Trophoblast cell (in vitro differentiated cells and primary cell): ENCODE data around the gene HMGCLL1.

ENCODE experiments used
- DNase-seq, 2 donors: peaks; one replicate each; pipeline ENCODE4 v3.0.0-alpha.2; 2016
- H2AFZ ChIP-seq: 2 replicates; pipeline ENCODE4 v1.6.1; 2013; ENCODE audit warnings: low read length, moderate library complexity, mild to moderate bottlenecking; ENCODE audit not compliant: insufficient read depth, poor library complexity
- H2AK5ac ChIP-seq: 2 replicates; pipeline ENCODE4 v1.6.1; 2013; ENCODE audit warnings: mild to moderate bottlenecking, low read length
- H2BK120ac ChIP-seq: 2 replicates; pipeline ENCODE4 v1.6.1; 2013; ENCODE audit warnings: low read length, mild to moderate bottlenecking, moderate library complexity; ENCODE audit not compliant: insufficient read depth, poor library complexity
- H2BK12ac ChIP-seq: 2 replicates; pipeline ENCODE4 v1.6.1; 2013; ENCODE audit warnings: mild to moderate bottlenecking, low read length, moderate library complexity
- H2BK5ac ChIP-seq: 2 replicates; pipeline ENCODE4 v1.6.1; 2013; ENCODE audit warnings: low read length, low read depth, moderate library complexity, mild to moderate bottlenecking; ENCODE audit not compliant: poor library complexity
- H3K14ac ChIP-seq: 2 replicates; pipeline ENCODE4 v1.6.1; 2013; ENCODE audit warnings: mild to moderate bottlenecking, low read length
- H3K18ac ChIP-seq: 2 replicates; pipeline ENCODE4 v1.6.1; 2013; ENCODE audit warnings: mild to moderate bottlenecking, low read length
- H3K23ac ChIP-seq: 2 replicates; pipeline ENCODE4 v1.6.1; 2013; ENCODE audit warnings: low read length
- H3K27ac ChIP-seq: 2 replicates; pipeline ENCODE4 v1.5.1; 2013; ENCODE audit warnings: low read depth, mild to moderate bottlenecking, inconsistent platforms, low read length, moderate library complexity
- H3K27me3 ChIP-seq: 2 replicates; pipeline ENCODE4 v1.6.1; 2013; ENCODE audit warnings: inconsistent platforms, mild to moderate bottlenecking, low read length, moderate library complexity; ENCODE audit not compliant: insufficient read depth
- H3K36me3 ChIP-seq, 2 experiments: 1 replicate in 1 of 2; 2 replicates in 1 of 2; pipeline ENCODE4 v1.6.1; 2013; ENCODE audit warnings: low read length in 2 of 2, mild to moderate bottlenecking in 2 of 2, moderate library complexity in 1 of 2; ENCODE audit not compliant: insufficient read depth in 2 of 2, control insufficient read depth in 1 of 2
- H3K4ac ChIP-seq: 2 replicates; pipeline ENCODE4 v1.6.1; 2013; ENCODE audit warnings: low read depth, mild to moderate bottlenecking, low read length, moderate library complexity
- H3K4me1 ChIP-seq, 2 experiments: 1 replicate in 1 of 2; 2 replicates in 1 of 2; pipeline ENCODE4 v1.6.1; 2013; ENCODE audit warnings: low read length in 2 of 2, mild to moderate bottlenecking in 2 of 2, moderate library complexity in 1 of 2; ENCODE audit not compliant: insufficient read depth in 2 of 2, control insufficient read depth in 1 of 2
- H3K4me2 ChIP-seq: 2 replicates; pipeline ENCODE4 v1.6.1; 2013; ENCODE audit warnings: inconsistent platforms, mild to moderate bottlenecking, low read length, moderate library complexity
- H3K4me3 ChIP-seq: 2 replicates; pipeline ENCODE4 v1.5.1; 2013; ENCODE audit warnings: mild to moderate bottlenecking, low read depth, low read length, inconsistent platforms
- H3K79me1 ChIP-seq: one replicate; pipeline ENCODE4 v1.6.1; 2013; ENCODE audit warnings: low read length
- H3K79me2 ChIP-seq: 2 replicates; pipeline ENCODE4 v1.6.1; 2013; ENCODE audit warnings: low read length, mild to moderate bottlenecking; ENCODE audit not compliant: control insufficient read depth, insufficient read depth, poor library complexity
- H3K9ac ChIP-seq: 2 replicates; pipeline ENCODE4 v1.6.1; 2013; ENCODE audit warnings: mild to moderate bottlenecking, low read length
- H3K9me3 ChIP-seq: 2 replicates; pipeline ENCODE4 v1.6.1; 2013; ENCODE audit warnings: low read depth, mild to moderate bottlenecking, control low read depth, inconsistent platforms, low read length; ENCODE audit not compliant: insufficient read depth
- H4K12ac ChIP-seq: 2 replicates; pipeline ENCODE4 v1.6.1; 2013; ENCODE audit warnings: low read depth, mild to moderate bottlenecking, low read length, moderate library complexity
- H4K8ac ChIP-seq: 2 replicates; pipeline ENCODE4 v1.6.1; 2013; ENCODE audit warnings: low read depth, mild to moderate bottlenecking, low read length, moderate library complexity
- H4K91ac ChIP-seq: one replicate; pipeline ENCODE4 v1.6.1; 2013; ENCODE audit warnings: low read depth, mild to moderate bottlenecking, low read length, moderate library complexity
- WGBS: extraction: QIAGEN DNeasy Blood & Tissue Kit; methylation state at CpG from one replicate; pipeline ENCODE4 v1.1.7; 2013; ENCODE audit warnings: missing lambda C conversion rate; ENCODE audit not compliant: insufficient read length, insufficient coverage; ENCODE audit errors: extremely low coverage; 5-methylcytosine and 5-hydroxymethylcytosine counted together

HMGCLL1 gene

DNA sequence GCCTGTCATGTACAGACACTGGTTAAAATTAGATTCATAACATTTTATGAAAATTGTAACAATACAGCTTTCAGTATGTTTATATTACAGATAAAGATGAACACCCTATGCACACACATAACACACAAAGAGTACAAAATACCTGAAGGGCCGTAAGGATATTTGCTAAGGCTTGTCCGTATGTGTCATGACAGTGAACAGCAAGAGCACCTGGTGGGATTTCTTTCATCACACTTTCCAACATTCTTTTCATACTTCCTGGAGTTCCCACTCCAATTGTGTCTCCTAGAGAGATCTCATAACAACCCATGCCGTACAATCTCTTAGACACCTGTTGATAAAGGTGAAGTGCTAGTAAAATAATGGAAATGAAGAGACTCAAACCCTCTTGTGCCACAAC is 83.7 kb downstream of the HMGCLL1 start:
- H4K8ac ChIP-seq, result no peak overlapping the region

DNA sequence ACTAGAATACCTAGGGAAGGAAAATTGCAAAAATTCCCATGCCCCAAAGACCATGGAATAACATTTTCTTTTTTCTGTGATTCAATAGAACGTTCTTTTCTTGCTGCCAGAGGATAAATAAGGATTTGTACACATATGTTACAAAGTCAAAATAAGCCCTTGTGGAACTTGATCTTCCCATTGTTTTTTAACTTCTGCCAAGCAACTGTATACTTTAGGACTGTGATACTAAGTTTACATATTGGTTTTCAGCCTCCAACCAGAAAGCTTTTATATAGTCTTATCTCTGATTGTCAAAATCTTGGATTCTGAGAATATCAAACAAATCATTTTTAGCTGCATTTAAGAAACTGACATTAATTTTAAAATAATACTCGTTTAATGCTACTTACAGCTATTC is 84.6 kb downstream of the HMGCLL1 start:
- Histone ChIP-seq H3K14ac (no peak overlapping the region), H3K79me2 (no peaks in the 10 kb centered on the region), H4K91ac (no peak overlapping the region), H3K4me2 (no peak overlapping the region), H4K8ac (no peak overlapping the region), H3K4ac (no peak overlapping the region), H3K9me3 (no peaks in the 10 kb centered on the region), H3K4me1 (no peaks in the 10 kb centered on the region), H2BK120ac (no peak overlapping the region), H3K23ac (no peak overlapping the region), H3K18ac (no peak overlapping the region), H3K79me1 (no peaks in the 10 kb centered on the region), H4K12ac (no peak overlapping the region), H2AK5ac (no peak overlapping the region), H2BK5ac (no peak overlapping the region), H3K27me3 (no peaks in the 10 kb centered on the region), H2BK12ac (no peak overlapping the region), H3K4me3 (no peak overlapping the region), H3K27ac (no peak overlapping the region), H3K36me3 (no peaks in the 10 kb centered on the region), H2AFZ (no peak overlapping the region), H3K9ac (no peak overlapping the region)
- no peak for DNase-seq
- WGBS, result no CpG with 5 or more reads among the region's 2 CpGs

More for the DNA sequence above, 83.7 kb downstream of the HMGCLL1 start:
- Histone ChIP-seq H2BK120ac (no peak overlapping the region), H3K4me1 (no peaks in the 10 kb centered on the region), H3K36me3 (no peaks in the 10 kb centered on the region), H2BK12ac (no peak overlapping the region), H3K4me3 (no peak overlapping the region), H3K4me2 (no peak overlapping the region), H3K79me1 (no peaks in the 10 kb centered on the region), H3K27ac (no peak overlapping the region), H2BK5ac (no peak overlapping the region), H3K23ac (no peak overlapping the region), H4K91ac (no peak overlapping the region), H3K9ac (no peak overlapping the region), H3K14ac (no peak overlapping the region), H3K9me3 (no peaks in the 10 kb centered on the region), H2AK5ac (no peak overlapping the region), H4K12ac (no peak overlapping the region), H3K18ac (no peak overlapping the region), H3K79me2 (no peaks in the 10 kb centered on the region), H3K27me3 (no peaks in the 10 kb centered on the region), H2AFZ (no peak overlapping the region), H3K4ac (no peak overlapping the region)
- peak in 1 of 2 donors; percentile 4 for DNase-seq
- WGBS, result no CpG with 5 or more reads among the region's 3 CpGs

DNA sequence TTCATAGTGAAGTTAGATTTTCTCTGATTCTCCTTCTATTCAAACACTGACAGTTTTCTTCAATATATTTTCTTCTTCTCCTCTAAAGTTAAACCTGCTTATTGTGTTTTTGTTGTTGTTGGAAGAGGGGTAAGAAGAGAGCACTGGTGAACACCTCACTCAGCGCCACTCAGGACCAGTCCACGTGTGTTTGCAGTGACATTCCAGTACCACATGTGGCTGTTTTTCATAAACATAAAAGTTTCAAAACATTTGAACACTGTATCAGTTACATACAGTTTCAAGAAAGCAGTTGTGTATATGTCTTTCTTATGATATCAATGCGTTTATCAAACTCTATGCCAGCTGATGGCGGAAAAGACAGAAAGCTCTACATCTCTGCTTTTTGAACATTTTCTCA is 86.7 kb downstream of the HMGCLL1 start:
- Histone ChIP-seq H4K8ac (no peak overlapping the region), H2AFZ (no peak overlapping the region), H4K12ac (no peak overlapping the region), H3K9me3 (no peaks in the 10 kb centered on the region), H2BK12ac (no peak overlapping the region), H4K91ac (no peak overlapping the region), H3K9ac (no peak overlapping the region), H3K14ac (no peak overlapping the region), H3K18ac (no peak overlapping the region), H3K4me3 (no peak overlapping the region), H3K4me1 (no peaks in the 10 kb centered on the region), H3K27ac (no peak overlapping the region), H3K36me3 (no peaks in the 10 kb centered on the region), H3K4me2 (no peak overlapping the region), H2BK5ac (no peak overlapping the region), H3K79me1 (no peaks in the 10 kb centered on the region), H3K4ac (no peak overlapping the region), H3K79me2 (no peaks in the 10 kb centered on the region), H2BK120ac (no peak overlapping the region), H3K23ac (no peak overlapping the region), H3K27me3 (no peaks in the 10 kb centered on the region), H2AK5ac (no peak overlapping the region)
- no peak for DNase-seq
- WGBS, result no CpG with 5 or more reads among the region's 4 CpGs

DNA sequence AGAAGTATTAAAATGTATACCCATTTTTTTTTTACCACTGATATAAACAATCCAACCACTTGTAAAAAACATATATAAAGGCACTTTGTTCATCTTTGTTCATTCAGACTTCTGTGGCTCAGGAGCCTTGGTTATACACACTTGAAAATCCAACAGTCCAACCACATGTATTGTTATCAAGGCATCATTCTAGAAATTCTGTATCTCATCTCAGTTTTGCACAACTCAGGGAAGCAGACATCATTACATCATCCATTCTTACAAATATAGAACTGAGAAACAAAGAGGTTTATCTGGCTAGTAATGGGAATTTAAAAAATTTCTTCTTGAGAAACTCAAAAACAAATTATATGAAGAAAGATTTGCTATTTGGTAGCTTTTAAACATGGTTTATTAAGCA is 88.1 kb downstream of the HMGCLL1 start:
- H2BK120ac ChIP-seq, result no peak overlapping the region
- no peak overlapping the region for H3K23ac ChIP-seq
- no peaks in the 10 kb centered on the region for H3K9me3 ChIP-seq
- H2AK5ac ChIP-seq, result no peak overlapping the region
- H4K91ac ChIP-seq, result no peak overlapping the region
- H3K4me2 ChIP-seq, result no peak overlapping the region
- no peak overlapping the region for H2BK12ac ChIP-seq
- no peak overlapping the region for H4K8ac ChIP-seq
- H3K18ac ChIP-seq, result no peak overlapping the region
- H3K4ac ChIP-seq, result no peak overlapping the region
- no peak overlapping the region for H3K4me3 ChIP-seq
- no peak overlapping the region for H4K12ac ChIP-seq
- H3K27ac ChIP-seq, result no peak overlapping the region
- H3K14ac ChIP-seq, result no peak overlapping the region
- H3K4me1 ChIP-seq, result no peaks in the 10 kb centered on the region
- no peaks in the 10 kb centered on the region for H3K27me3 ChIP-seq
- H3K79me2 ChIP-seq, result no peaks in the 10 kb centered on the region
- no peaks in the 10 kb centered on the region for H3K79me1 ChIP-seq
- no peak overlapping the region for H2BK5ac ChIP-seq
- peak in 1 of 2 donors; percentile 51 for DNase-seq
- no peak overlapping the region for H3K9ac ChIP-seq
- no peak overlapping the region for H2AFZ ChIP-seq
- no peaks in the 10 kb centered on the region for H3K36me3 ChIP-seq
